ENCODE results near the gene ALAS1.

DNA sequence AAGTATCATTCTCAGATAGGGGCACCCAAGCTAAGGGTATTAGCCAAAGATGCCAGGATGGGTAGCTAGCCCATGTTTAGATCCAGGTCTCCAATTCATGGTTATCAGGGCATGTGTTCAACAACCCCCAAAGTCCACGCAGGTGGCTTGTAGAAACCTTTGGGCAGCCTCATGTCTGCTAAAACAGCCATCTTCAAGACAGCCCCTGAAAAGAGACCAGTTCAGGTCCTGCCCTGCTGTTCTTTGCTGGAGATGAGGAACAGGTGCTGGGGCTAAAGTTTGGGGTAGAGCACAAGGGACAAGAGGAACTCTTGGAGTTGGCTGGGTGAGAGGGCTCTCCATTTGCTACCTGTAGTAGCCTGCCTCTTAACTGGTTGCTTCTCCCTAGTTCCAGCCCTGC, 52.2 kb downstream of the ALAS1 start:
- no peak for TF ChIP-seq ZBTB1 (tag by site-specific recombination; IDR thresholded peaks at IDR 0.05)
- no peak for TF ChIP-seq TCF7L2 (IDR thresholded peaks at IDR 0.05; ENCODE audit: borderline replicate concordance, low read depth, low read length)
- TF ChIP-seq, protein P1, sequence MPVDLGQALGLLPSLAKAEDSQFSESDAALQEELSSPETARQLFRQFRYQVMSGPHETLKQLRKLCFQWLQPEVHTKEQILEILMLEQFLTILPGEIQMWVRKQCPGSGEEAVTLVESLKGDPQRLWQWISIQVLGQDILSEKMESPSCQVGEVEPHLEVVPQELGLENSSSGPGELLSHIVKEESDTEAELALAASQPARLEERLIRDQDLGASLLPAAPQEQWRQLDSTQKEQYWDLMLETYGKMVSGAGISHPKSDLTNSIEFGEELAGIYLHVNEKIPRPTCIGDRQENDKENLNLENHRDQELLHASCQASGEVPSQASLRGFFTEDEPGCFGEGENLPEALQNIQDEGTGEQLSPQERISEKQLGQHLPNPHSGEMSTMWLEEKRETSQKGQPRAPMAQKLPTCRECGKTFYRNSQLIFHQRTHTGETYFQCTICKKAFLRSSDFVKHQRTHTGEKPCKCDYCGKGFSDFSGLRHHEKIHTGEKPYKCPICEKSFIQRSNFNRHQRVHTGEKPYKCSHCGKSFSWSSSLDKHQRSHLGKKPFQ (tag by site-specific recombination; IDR thresholded peaks at IDR 0.05) = no peak
- TF ChIP-seq, protein P2, sequence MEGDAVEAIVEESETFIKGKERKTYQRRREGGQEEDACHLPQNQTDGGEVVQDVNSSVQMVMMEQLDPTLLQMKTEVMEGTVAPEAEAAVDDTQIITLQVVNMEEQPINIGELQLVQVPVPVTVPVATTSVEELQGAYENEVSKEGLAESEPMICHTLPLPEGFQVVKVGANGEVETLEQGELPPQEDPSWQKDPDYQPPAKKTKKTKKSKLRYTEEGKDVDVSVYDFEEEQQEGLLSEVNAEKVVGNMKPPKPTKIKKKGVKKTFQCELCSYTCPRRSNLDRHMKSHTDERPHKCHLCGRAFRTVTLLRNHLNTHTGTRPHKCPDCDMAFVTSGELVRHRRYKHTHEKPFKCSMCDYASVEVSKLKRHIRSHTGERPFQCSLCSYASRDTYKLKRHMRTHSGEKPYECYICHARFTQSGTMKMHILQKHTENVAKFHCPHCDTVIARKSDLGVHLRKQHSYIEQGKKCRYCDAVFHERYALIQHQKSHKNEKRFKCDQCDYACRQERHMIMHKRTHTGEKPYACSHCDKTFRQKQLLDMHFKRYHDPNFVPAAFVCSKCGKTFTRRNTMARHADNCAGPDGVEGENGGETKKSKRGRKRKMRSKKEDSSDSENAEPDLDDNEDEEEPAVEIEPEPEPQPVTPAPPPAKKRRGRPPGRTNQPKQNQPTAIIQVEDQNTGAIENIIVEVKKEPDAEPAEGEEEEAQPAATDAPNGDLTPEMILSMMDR (tag by site-specific recombination; IDR thresholded peaks at IDR 0.05) = no peak
- TF ChIP-seq, protein P3, sequence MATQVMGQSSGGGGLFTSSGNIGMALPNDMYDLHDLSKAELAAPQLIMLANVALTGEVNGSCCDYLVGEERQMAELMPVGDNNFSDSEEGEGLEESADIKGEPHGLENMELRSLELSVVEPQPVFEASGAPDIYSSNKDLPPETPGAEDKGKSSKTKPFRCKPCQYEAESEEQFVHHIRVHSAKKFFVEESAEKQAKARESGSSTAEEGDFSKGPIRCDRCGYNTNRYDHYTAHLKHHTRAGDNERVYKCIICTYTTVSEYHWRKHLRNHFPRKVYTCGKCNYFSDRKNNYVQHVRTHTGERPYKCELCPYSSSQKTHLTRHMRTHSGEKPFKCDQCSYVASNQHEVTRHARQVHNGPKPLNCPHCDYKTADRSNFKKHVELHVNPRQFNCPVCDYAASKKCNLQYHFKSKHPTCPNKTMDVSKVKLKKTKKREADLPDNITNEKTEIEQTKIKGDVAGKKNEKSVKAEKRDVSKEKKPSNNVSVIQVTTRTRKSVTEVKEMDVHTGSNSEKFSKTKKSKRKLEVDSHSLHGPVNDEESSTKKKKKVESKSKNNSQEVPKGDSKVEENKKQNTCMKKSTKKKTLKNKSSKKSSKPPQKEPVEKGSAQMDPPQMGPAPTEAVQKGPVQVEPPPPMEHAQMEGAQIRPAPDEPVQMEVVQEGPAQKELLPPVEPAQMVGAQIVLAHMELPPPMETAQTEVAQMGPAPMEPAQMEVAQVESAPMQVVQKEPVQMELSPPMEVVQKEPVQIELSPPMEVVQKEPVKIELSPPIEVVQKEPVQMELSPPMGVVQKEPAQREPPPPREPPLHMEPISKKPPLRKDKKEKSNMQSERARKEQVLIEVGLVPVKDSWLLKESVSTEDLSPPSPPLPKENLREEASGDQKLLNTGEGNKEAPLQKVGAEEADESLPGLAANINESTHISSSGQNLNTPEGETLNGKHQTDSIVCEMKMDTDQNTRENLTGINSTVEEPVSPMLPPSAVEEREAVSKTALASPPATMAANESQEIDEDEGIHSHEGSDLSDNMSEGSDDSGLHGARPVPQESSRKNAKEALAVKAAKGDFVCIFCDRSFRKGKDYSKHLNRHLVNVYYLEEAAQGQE (tag by site-specific recombination; IDR thresholded peaks at IDR 0.05) = no peak
- TF ChIP-seq ZBTB17 (tag by site-specific recombination; IDR thresholded peaks at IDR 0.05) = no peak
- TF ChIP-seq ZNF416 (tag by site-specific recombination; IDR thresholded peaks at IDR 0.05) = no peak
- no peak for TF ChIP-seq ZBTB8A (tag by site-specific recombination; IDR thresholded peaks at IDR 0.05)
- no peak for TF ChIP-seq YY1 (tag by site-specific recombination; IDR thresholded peaks at IDR 0.05)
- no peak for TF ChIP-seq ZNF239 (tag by site-specific recombination; IDR thresholded peaks at IDR 0.05)
- TF ChIP-seq, protein P4, sequence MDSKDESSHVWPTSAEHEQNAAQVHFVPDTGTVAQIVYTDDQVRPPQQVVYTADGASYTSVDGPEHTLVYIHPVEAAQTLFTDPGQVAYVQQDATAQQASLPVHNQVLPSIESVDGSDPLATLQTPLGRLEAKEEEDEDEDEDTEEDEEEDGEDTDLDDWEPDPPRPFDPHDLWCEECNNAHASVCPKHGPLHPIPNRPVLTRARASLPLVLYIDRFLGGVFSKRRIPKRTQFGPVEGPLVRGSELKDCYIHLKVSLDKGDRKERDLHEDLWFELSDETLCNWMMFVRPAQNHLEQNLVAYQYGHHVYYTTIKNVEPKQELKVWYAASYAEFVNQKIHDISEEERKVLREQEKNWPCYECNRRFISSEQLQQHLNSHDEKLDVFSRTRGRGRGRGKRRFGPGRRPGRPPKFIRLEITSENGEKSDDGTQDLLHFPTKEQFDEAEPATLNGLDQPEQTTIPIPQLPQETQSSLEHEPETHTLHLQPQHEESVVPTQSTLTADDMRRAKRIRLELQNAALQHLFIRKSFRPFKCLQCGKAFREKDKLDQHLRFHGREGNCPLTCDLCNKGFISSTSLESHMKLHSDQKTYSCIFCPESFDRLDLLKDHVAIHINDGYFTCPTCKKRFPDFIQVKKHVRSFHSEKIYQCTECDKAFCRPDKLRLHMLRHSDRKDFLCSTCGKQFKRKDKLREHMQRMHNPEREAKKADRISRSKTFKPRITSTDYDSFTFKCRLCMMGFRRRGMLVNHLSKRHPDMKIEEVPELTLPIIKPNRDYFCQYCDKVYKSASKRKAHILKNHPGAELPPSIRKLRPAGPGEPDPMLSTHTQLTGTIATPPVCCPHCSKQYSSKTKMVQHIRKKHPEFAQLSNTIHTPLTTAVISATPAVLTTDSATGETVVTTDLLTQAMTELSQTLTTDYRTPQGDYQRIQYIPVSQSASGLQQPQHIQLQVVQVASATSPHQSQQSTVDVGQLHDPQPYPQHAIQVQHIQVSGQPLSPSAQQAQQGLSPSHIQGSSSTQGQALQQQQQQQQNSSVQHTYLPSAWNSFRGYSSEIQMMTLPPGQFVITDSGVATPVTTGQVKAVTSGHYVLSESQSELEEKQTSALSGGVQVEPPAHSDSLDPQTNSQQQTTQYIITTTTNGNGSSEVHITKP (tag by site-specific recombination; IDR thresholded peaks at IDR 0.05) = no peak
- TF ChIP-seq ZNF776 (tag by site-specific recombination; IDR thresholded peaks at IDR 0.05; ENCODE audit: borderline replicate concordance) = no peak
- no peak for TF ChIP-seq ZNF629 (tag by site-specific recombination; IDR thresholded peaks at IDR 0.05)
- no peak for TF ChIP-seq ZNF768 (tag by site-specific recombination; IDR thresholded peaks at IDR 0.05)
